Epithelial cell of proximal tubule (primary cell): Measurements from ENCODE around the gene PDZRN4. TPM values are rescaled to one million over a fixed set of nuclear protein-coding genes. Genes with fewer than 3 reads are reported as not detected.

Source experiments
- DNase-seq: peaks from one replicate; pipeline ENCODE4 v3.0.0-alpha.2; 2011; ENCODE audit warnings: low read depth
- H3K4me3 ChIP-seq: 2 replicates; pipeline ENCODE4 v1.5.1; 2011; ENCODE audit warnings: low read depth, mild to moderate bottlenecking, low read length
- total RNA-seq: library from RNA; depleted of rRNA; stranded (reverse); fragments of >200 nt; gene quantifications from 2 replicates; pipeline ENCODE4 v1.2.3, GENCODE V29; 2015
- TF ChIP-seq, protein P1 (sequence below): conservative IDR thresholded peaks from 2 replicates; pipeline ENCODE4 v1.5.1; 2012; ENCODE audit warnings: low read depth, mild to moderate bottlenecking, low read length

The PDZRN4 gene
- total RNA-seq, 1 donor from 2014 or later = not detected

- no peak for DNase-seq
- H3K4me3 ChIP-seq = no peak overlapping the region
- TF ChIP-seq, protein P1, sequence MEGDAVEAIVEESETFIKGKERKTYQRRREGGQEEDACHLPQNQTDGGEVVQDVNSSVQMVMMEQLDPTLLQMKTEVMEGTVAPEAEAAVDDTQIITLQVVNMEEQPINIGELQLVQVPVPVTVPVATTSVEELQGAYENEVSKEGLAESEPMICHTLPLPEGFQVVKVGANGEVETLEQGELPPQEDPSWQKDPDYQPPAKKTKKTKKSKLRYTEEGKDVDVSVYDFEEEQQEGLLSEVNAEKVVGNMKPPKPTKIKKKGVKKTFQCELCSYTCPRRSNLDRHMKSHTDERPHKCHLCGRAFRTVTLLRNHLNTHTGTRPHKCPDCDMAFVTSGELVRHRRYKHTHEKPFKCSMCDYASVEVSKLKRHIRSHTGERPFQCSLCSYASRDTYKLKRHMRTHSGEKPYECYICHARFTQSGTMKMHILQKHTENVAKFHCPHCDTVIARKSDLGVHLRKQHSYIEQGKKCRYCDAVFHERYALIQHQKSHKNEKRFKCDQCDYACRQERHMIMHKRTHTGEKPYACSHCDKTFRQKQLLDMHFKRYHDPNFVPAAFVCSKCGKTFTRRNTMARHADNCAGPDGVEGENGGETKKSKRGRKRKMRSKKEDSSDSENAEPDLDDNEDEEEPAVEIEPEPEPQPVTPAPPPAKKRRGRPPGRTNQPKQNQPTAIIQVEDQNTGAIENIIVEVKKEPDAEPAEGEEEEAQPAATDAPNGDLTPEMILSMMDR = no peak
Measured at GRCh38 chr12:41573445-41573844, 385.3 kb downstream of the PDZRN4 start.

DNA sequence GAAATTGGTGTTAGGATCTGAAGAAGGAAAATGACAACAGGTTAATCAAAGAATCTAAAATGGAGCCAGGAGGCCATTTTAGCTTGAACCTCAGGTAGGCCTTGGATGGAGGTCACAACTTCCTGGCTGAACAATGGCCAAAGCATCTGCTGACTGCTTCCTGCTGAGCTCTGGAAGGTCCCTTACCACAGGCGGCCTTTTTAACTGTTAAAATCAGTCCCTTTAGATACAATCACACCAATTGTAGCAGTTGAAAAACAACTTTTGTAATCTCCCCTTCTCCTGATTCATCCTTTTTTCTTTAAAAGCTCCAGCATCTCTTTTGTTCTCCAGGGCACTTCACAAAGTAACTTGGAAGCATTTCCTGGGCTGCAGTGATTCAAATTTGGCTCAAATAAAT, 388.8 kb downstream of the PDZRN4 start:
- TF ChIP-seq, protein P1 = no peak

DNA sequence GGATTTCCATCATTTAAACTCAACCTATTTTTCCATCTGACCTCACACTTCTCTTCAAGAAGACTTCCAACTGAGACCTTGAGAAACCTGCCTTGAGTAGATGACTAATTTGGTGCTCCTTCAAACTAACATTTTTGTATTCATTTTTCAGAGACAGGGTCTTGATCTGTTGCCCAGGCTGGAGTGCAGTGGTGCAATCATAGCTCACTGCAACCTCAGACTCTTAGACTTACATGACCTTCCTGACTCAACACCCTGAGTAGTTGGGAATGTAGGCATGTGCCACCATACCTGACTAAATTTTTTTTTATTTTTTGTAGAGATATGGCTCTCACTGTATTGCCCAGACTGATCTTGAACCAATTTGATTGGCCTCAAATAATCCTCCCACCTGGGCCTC, 389.9 kb downstream of the PDZRN4 start:
- TF ChIP-seq, protein P1 = no peak
- no peak for DNase-seq
- H3K4me3 ChIP-seq = no peak overlapping the region

More for the DNA sequence above, 388.8 kb downstream of the PDZRN4 start:
- DNase-seq = no peak
- no peak overlapping the region for H3K4me3 ChIP-seq

DNA sequence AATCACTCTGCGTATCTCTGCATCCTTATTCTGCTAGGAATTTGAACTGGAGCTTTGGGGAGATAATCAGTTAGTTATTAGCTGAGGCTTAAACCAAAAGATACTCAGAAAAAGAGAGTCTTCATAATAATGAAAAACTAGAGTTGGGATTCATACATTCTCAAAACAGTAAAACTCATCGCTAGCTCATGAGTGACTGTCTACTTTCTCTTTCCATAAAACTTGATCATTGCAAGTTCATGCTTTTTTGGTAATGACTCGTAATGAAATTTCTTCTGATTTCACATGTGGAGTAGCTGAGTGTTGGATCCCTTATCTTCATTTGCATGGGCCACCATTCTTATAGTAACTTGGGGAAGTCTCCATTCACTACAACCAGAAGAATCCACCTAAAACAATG, 397.7 kb downstream of the PDZRN4 start:
- TF ChIP-seq, protein P1 = no peak
- H3K4me3 ChIP-seq = no peak overlapping the region
- DNase-seq = no peak

GRCh38 chr12:41587574-41587973, 399.5 kb downstream of the PDZRN4 start:
- no peak overlapping the region for H3K4me3 ChIP-seq
- TF ChIP-seq, protein P1 = no peak
- no peak for DNase-seq

DNA sequence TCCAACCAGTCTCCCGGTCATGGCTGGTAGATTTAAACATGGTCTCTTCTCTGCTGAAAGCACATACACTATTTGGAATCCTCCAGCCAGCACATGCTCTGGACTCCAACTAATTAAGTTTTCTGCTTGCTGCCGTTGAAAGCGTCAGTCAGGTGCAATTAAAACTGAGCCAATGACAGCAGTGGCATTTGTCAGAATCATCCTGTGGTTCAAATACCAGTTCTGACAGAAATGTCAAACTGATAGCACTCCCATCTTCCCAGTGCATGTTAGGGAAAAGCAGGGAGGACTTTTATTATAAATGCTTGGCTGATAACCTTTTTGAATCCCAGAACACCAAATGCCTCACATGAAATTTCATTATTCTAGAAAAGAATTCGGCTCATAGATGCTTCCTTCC, 401.8 kb downstream of the PDZRN4 start:
- DNase-seq = no peak
- TF ChIP-seq, protein P1 = no peak

GRCh38 chr12:41596190-41596589, 408.1 kb downstream of the PDZRN4 start:
- H3K4me3 ChIP-seq = no peak overlapping the region
- DNase-seq = no peak
- TF ChIP-seq, protein P1 = no peak

More for the DNA sequence above, 401.8 kb downstream of the PDZRN4 start:
- H3K4me3 ChIP-seq = no peak overlapping the region
